IMR-90 (cell line): ENCODE data around the gene IRF2. TPM values are rescaled to one million over a fixed set of nuclear protein-coding genes. Genes with fewer than 3 reads are reported as not detected.

Source experiments
- ATAC-seq: fragments of 200-7000 bp; cut with Tn5 transposase; 2 replicates; pipeline ENCODE4 v1.9.1; 2020; ENCODE audit warnings: low read depth, mild to moderate bottlenecking, moderate library complexity
- BruUV-seq: library from RNA; stranded (reverse); fragments of 400-500 nt; replicated peaks from 2 replicates; lab custom pipeline; 2021; lab: Mats Ljungman, UMichigan
- CTCF ChIA-PET: fragments of 300-600 bp; formaldehyde crosslinking; extraction: SDS; loops from one replicate; lab custom pipeline; 2021; ENCODE audit warnings: antibody characterized with exemption; lab: Yijun Ruan, JAX
- POLR2A ChIA-PET: fragments of 300-600 bp; sonication (Branson Sonifier 250); formaldehyde crosslinking; loops from one replicate; lab custom pipeline; 2022; ENCODE audit warnings: antibody characterized with exemption; ENCODE audit not compliant: unreplicated experiment; lab: Charles Lee
- DNase-seq: peaks from one replicate; pipeline ENCODE4 v3.0.0; 2013
- H2AFZ ChIP-seq: replicated peaks from 2 replicates; pipeline ENCODE3; 2013; ENCODE audit warnings: low read length, mild to moderate bottlenecking; ENCODE audit not compliant: poor library complexity
- H2AK5ac ChIP-seq: 2 replicates; pipeline ENCODE4 v1.6.1; 2013; ENCODE audit warnings: low read depth, low read length, inconsistent platforms
- H2AK9ac ChIP-seq: replicated peaks from 2 replicates; pipeline ENCODE3; 2013; ENCODE audit warnings: mild to moderate bottlenecking, low read depth, low read length, moderate library complexity; ENCODE audit not compliant: poor library complexity
- H2BK120ac ChIP-seq: 2 replicates; pipeline ENCODE4 v1.6.1; 2013; ENCODE audit warnings: low read depth, low read length, inconsistent platforms
- H2BK15ac ChIP-seq: 3 replicates; pipeline ENCODE4 v1.6.1; 2013; ENCODE audit warnings: low read depth, low read length, inconsistent platforms
- H2BK20ac ChIP-seq: 2 replicates; pipeline ENCODE4 v1.6.1; 2013; ENCODE audit warnings: low read depth, mild to moderate bottlenecking, inconsistent platforms, low read length, moderate library complexity
- H2BK5ac ChIP-seq: 2 replicates; pipeline ENCODE4 v1.6.1; 2013; ENCODE audit warnings: mild to moderate bottlenecking, low read depth, low read length, inconsistent platforms; ENCODE audit not compliant: poor library complexity, severe bottlenecking
- H3K14ac ChIP-seq: replicated peaks from 2 replicates; pipeline ENCODE4 v1.6.1; 2013; ENCODE audit warnings: low read depth, low read length, inconsistent platforms
- H3K18ac ChIP-seq: 2 replicates; pipeline ENCODE4 v1.6.1; 2013; ENCODE audit warnings: low read depth, low read length, control low read depth
- H3K23ac ChIP-seq: 2 replicates; pipeline ENCODE4 v1.6.1; 2013; ENCODE audit warnings: low read depth, low read length, inconsistent platforms
- H3K27ac ChIP-seq: 2 replicates; pipeline ENCODE4 v1.5.1; 2013; ENCODE audit warnings: mild to moderate bottlenecking, control low read depth, low read length; ENCODE audit not compliant: insufficient read depth
- H3K27me3 ChIP-seq: 2 replicates; pipeline ENCODE4 v1.6.1; 2013; ENCODE audit warnings: low read length; ENCODE audit not compliant: control insufficient read depth, insufficient read depth
- H3K36me3 ChIP-seq: 2 replicates; pipeline ENCODE4 v1.6.1; 2013; ENCODE audit warnings: low read length, mixed read lengths; ENCODE audit not compliant: control insufficient read depth, insufficient read depth
- H3K4ac ChIP-seq: 2 replicates; pipeline ENCODE4 v1.6.1; 2013; ENCODE audit warnings: low read depth, low read length, inconsistent platforms
- H3K4me1 ChIP-seq: 2 replicates; pipeline ENCODE4 v1.6.1; 2013; ENCODE audit warnings: low read length, mixed read lengths; ENCODE audit not compliant: control insufficient read depth, insufficient read depth
- H3K4me2 ChIP-seq: 2 replicates; pipeline ENCODE4 v1.6.1; 2013; ENCODE audit warnings: low read depth, mild to moderate bottlenecking, control low read depth, low read length, moderate library complexity
- H3K4me3 ChIP-seq: 2 replicates; pipeline ENCODE4 v1.5.1; 2013; ENCODE audit warnings: low read depth, mild to moderate bottlenecking, control low read depth, low read length, moderate library complexity; ENCODE audit not compliant: insufficient read depth
- H3K56ac ChIP-seq: 2 replicates; pipeline ENCODE4 v1.6.1; 2013; ENCODE audit warnings: low read length, inconsistent platforms; ENCODE audit not compliant: insufficient read depth; ENCODE audit errors: extremely low read depth
- H3K79me1 ChIP-seq, 2 experiments: 2 replicates each; pipeline ENCODE4 v1.6.1; 2013; ENCODE audit warnings: low read length in 2 of 2, inconsistent platforms in 1 of 2, low read depth in 1 of 2
- H3K9ac ChIP-seq: 2 replicates; pipeline ENCODE4 v1.6.1; 2013; ENCODE audit warnings: low read depth, low read length, control low read depth
- H3K9me1 ChIP-seq: 2 replicates; pipeline ENCODE4 v1.6.1; 2013; ENCODE audit warnings: low read length, inconsistent platforms; ENCODE audit not compliant: insufficient read depth
- H3K9me3 ChIP-seq: 2 replicates; pipeline ENCODE4 v1.6.1; 2013; ENCODE audit warnings: low read length; ENCODE audit not compliant: control insufficient read depth, insufficient read depth
- H4K20me1 ChIP-seq: 2 replicates; pipeline ENCODE4 v1.6.1; 2013; ENCODE audit warnings: low read length, inconsistent platforms; ENCODE audit not compliant: insufficient read depth
- H4K5ac ChIP-seq: 2 replicates; pipeline ENCODE4 v1.6.1; 2013; ENCODE audit warnings: mild to moderate bottlenecking, low read depth, low read length, control low read depth
- H4K8ac ChIP-seq, 2 experiments: 2 replicates each; pipeline ENCODE4 v1.6.1; 2013; ENCODE audit warnings: low read depth in 2 of 2, low read length in 2 of 2, control low read depth in 1 of 2, inconsistent platforms in 1 of 2
- H4K91ac ChIP-seq: 2 replicates; pipeline ENCODE4 v1.6.1; 2013; ENCODE audit warnings: low read depth, low read length, inconsistent platforms; ENCODE audit not compliant: insufficient read depth
- BHLHE40 ChIP-seq: fragments of 150-350 bp; IDR thresholded peaks from 2 replicates; pipeline ENCODE4 v1.6.1; 2016; ENCODE audit warnings: mild to moderate bottlenecking, low read depth, low read length
- CEBPB ChIP-seq: IDR thresholded peaks from 2 replicates; pipeline ENCODE4 v1.6.1; 2012; ENCODE audit warnings: low read depth, low read length, improper control_type of control experiment
- CHD1 ChIP-seq: IDR thresholded peaks from 2 replicates; pipeline ENCODE4 v1.6.1; 2012; ENCODE audit warnings: low read depth, low read length, improper control_type of control experiment
- FOS ChIP-seq: fragments of 150-350 bp; IDR thresholded peaks from 2 replicates; pipeline ENCODE4 v1.6.1; 2016; ENCODE audit warnings: low read depth, low read length
- MAFK ChIP-seq: IDR thresholded peaks from 2 replicates; pipeline ENCODE4 v1.6.1; 2012; ENCODE audit warnings: low read depth, low read length, improper control_type of control experiment
- MAZ ChIP-seq: IDR thresholded peaks from 2 replicates; pipeline ENCODE4 v1.6.1; 2012; ENCODE audit warnings: low read depth, mild to moderate bottlenecking, low read length, improper control_type of control experiment, moderate library complexity, borderline replicate concordance
- MXI1 ChIP-seq: IDR thresholded peaks from 2 replicates; pipeline ENCODE4 v1.6.1; 2012; ENCODE audit warnings: low read depth, mild to moderate bottlenecking, low read length, moderate library complexity, borderline replicate concordance
- NFE2L2 ChIP-seq: fragments of 150-350 bp; IDR thresholded peaks from 2 replicates; pipeline ENCODE4 v1.6.1; 2016; ENCODE audit warnings: low read depth, mild to moderate bottlenecking, low read length
- POLR2A ChIP-seq: IDR thresholded peaks from 2 replicates; pipeline ENCODE4 v1.6.1; 2012; ENCODE audit warnings: mild to moderate bottlenecking, low read depth, low read length
- RAD21 ChIP-seq: IDR thresholded peaks from 2 replicates; pipeline ENCODE4 v1.6.1; 2012; ENCODE audit warnings: low read length, improper control_type of control experiment
- RCOR1 ChIP-seq: IDR thresholded peaks from 2 replicates; pipeline ENCODE4 v1.6.1; 2012; ENCODE audit warnings: mild to moderate bottlenecking, low read length, improper control_type of control experiment; ENCODE audit not compliant: insufficient replicate concordance
- RFX5 ChIP-seq: IDR thresholded peaks from 2 replicates; pipeline ENCODE4 v1.8.0; 2012; ENCODE audit warnings: low read depth, mild to moderate bottlenecking, low read length, moderate library complexity
- WGBS, 2 experiments: methylation state at CpG; one replicate each; pipeline versions ENCODE4 v1.1.5 to v1.1.7; 2013; ENCODE audit warnings: missing lambda C conversion rate in 2 of 2; ENCODE audit not compliant: insufficient read length in 1 of 2; ENCODE audit errors: extremely low coverage in 2 of 2; 5-methylcytosine and 5-hydroxymethylcytosine counted together
- dilution Hi-C: fragments of 300-500 bp; cut with HindIII; formaldehyde crosslinking; loops from one replicate; pipeline ENCODE4 v1.14.3; 2018; ENCODE audit warnings: low sequenced_read_pairs; ENCODE audit not compliant: unreplicated experiment
- in situ Hi-C: fragments of 300-500 bp; cut with MboI; formaldehyde crosslinking; loops from 3 replicates; pipeline ENCODE4 v1.14.3; 2019; ENCODE audit warnings: low sequenced_read_pairs, inconsistent platforms, mixed read lengths
- intact Hi-C: fragments of 100-400 bp; cut with micrococcal nuclease; formaldehyde crosslinking; loops from 2 replicates; pipeline ENCODE4 v1.10.0; 2022
- polyA plus RNA-seq, 3 experiments: library from polyadenylated mRNA; depleted of rRNA; stranded (reverse); fragments of >200 nt; gene quantifications; 2 replicates each; pipeline ENCODE4 v1.2.3, GENCODE V29; 2012; ENCODE audit warnings: low replicate concordance in 1 of 3
- total RNA-seq: library from RNA; depleted of rRNA; stranded (reverse); fragments of >200 nt; gene quantifications from 2 replicates; pipeline ENCODE4 v1.2.3, GENCODE V29; 2012
- TF ChIP-seq, protein P1 (sequence below): fragments of 150-350 bp; IDR thresholded peaks from 2 replicates; pipeline ENCODE4 v1.6.1; 2016; ENCODE audit warnings: low read depth, mild to moderate bottlenecking, low read length, moderate library complexity, borderline replicate concordance
- TF ChIP-seq, protein P2 (sequence below): fragments of 150-350 bp; IDR thresholded peaks from 2 replicates; pipeline ENCODE4 v1.6.1; 2017; ENCODE audit warnings: mild to moderate bottlenecking, antibody characterized with exemption, low read length, low read depth
- TF ChIP-seq, protein P3 (sequence below): conservative IDR thresholded peaks from 2 replicates; pipeline ENCODE4 v1.5.1; 2012; ENCODE audit warnings: mild to moderate bottlenecking, low read depth, low read length, improper control_type of control experiment

IRF2 gene
- total and polyA plus RNA-seq, 2 of the 4 experiments (the other 2 are of a cell fraction), result 16.5 to 21.9 TPM

DNA sequence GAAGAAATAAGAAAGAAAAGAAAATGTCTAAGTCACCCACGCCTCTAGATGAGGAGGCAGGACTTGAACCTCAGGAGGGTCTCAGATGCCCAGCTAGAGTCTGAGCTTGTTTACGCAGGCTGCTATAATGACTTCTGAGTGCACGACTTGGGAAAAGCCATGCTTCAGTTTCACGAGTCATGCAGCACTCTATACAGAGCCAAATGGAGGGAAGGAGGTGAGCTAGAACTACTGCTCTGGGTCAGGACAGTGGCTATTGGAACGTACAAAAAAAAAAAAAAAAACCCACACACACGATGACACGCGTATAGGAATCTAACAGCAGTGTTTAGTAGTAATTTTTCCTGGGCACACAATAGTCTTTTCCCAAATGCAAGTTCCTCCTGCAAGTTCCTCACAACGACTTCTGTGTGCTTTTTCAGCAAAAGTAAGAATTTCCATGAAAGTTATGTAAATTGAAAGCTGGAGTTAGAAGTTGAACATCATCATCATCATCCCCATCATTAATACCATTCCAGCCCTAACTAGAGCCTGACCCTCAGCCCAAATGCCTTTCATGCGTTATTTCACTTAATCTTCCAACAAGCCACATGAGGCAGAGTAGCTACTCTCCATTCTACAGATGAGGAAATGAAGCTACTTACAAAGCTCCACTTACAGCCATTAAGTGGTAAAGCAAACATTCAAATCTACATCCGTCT, 36.6 kb downstream of the IRF2 start:
- Histone ChIP-seq H3K9ac (no peak overlapping the region), H3K56ac (no peak overlapping the region), H2BK20ac (no peak overlapping the region), H3K4me2 (no peak overlapping the region), H2BK120ac (no peak overlapping the region), H3K9me3 (no peaks in the 10 kb centered on the region), H4K20me1 (peaks cover 18% of the 10 kb centered on the region), H3K27me3 (no peaks in the 10 kb centered on the region), H2BK5ac (no peak overlapping the region), H2BK15ac (no peak overlapping the region), H3K36me3 (peaks cover 6% of the 10 kb centered on the region; the same call in 1 of the 2 replicates), H3K4ac (peak overlapping the region; percentile 24), H3K14ac (no peak overlapping the region), H2AK5ac (no peak overlapping the region), H4K91ac (no peak overlapping the region), H3K27ac (no peak overlapping the region), H3K79me1 (peaks cover 57 to 83% of the 10 kb centered on the region in 2 experiments), H4K8ac (no peak overlapping the region), H3K18ac (no peak overlapping the region), H3K23ac (no peak overlapping the region), H3K4me3 (no peak overlapping the region), H2AK9ac (no peak overlapping the region), H3K9me1 (peaks cover 28% of the 10 kb centered on the region), H2AFZ (no peak overlapping the region), H4K5ac (no peak overlapping the region), H3K4me1 (peaks cover 24% of the 10 kb centered on the region)
- intact Hi-C loops (no loop called here), dilution Hi-C loops (no loop called here), in situ Hi-C loops (no loop called here)
- WGBS, 2 experiments, result 60% methylated on average over 1 of the region's 11 CpGs; no CpG with 5 or more reads in 1 of the 2 experiments
- DNase-seq (peak; percentile 50), ATAC-seq (no peak)
- BruUV-seq, result no TSS peak
- ChIA-PET POLR2A (no interaction called here), CTCF (interaction anchor here (0.7 kb wide), 1 partner anchor 318 kb away, joined by 7 read pairs; no protein-coding TSS in a partner anchor)
- TF ChIP-seq NFE2L2, result no peak
- no peak for TF ChIP-seq RFX5
- no peak for TF ChIP-seq RAD21
- TF ChIP-seq MAFK, result no peak
- no peak for TF ChIP-seq BHLHE40
- TF ChIP-seq MXI1, result no peak
- TF ChIP-seq, protein P1, sequence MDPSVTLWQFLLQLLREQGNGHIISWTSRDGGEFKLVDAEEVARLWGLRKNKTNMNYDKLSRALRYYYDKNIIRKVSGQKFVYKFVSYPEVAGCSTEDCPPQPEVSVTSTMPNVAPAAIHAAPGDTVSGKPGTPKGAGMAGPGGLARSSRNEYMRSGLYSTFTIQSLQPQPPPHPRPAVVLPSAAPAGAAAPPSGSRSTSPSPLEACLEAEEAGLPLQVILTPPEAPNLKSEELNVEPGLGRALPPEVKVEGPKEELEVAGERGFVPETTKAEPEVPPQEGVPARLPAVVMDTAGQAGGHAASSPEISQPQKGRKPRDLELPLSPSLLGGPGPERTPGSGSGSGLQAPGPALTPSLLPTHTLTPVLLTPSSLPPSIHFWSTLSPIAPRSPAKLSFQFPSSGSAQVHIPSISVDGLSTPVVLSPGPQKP, result no peak
- TF ChIP-seq MAZ, result no peak
- no peak for TF ChIP-seq CEBPB
- no peak for TF ChIP-seq POLR2A
- TF ChIP-seq, protein P2, sequence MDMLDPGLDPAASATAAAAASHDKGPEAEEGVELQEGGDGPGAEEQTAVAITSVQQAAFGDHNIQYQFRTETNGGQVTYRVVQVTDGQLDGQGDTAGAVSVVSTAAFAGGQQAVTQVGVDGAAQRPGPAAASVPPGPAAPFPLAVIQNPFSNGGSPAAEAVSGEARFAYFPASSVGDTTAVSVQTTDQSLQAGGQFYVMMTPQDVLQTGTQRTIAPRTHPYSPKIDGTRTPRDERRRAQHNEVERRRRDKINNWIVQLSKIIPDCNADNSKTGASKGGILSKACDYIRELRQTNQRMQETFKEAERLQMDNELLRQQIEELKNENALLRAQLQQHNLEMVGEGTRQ, result no peak
- TF ChIP-seq RCOR1, result no peak
- TF ChIP-seq FOS, result no peak
- TF ChIP-seq, protein P3, sequence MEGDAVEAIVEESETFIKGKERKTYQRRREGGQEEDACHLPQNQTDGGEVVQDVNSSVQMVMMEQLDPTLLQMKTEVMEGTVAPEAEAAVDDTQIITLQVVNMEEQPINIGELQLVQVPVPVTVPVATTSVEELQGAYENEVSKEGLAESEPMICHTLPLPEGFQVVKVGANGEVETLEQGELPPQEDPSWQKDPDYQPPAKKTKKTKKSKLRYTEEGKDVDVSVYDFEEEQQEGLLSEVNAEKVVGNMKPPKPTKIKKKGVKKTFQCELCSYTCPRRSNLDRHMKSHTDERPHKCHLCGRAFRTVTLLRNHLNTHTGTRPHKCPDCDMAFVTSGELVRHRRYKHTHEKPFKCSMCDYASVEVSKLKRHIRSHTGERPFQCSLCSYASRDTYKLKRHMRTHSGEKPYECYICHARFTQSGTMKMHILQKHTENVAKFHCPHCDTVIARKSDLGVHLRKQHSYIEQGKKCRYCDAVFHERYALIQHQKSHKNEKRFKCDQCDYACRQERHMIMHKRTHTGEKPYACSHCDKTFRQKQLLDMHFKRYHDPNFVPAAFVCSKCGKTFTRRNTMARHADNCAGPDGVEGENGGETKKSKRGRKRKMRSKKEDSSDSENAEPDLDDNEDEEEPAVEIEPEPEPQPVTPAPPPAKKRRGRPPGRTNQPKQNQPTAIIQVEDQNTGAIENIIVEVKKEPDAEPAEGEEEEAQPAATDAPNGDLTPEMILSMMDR, result no peak
- no peak for TF ChIP-seq CHD1
